Suppressor macrophage treated with lipopolysaccharide for 4 hours (primary cell): ENCODE data around the gene RAD51AP1.

Experiments
- DNase-seq: peaks from one replicate; pipeline ENCODE4 v3.0.0-alpha.2; 2020

Gene RAD51AP1

DNA sequence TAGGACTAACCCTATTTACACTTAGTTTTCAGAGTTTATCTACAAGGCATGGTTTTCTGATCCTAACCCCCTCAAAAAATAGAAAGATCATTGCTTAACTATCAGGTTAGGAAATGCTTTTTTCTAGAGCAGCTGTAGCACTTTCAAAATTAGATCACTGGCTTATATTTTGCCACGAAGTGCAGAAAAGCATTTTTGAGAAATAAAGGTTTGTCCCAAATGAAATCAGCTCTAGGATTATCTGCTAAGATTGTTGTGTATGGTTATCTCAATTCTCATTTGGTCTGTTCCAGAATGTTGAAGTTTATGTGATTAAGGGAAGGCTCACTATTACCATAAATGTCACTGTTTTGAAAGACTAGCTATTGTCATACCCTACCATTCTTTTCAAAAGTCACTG, 13.5 kb downstream of the RAD51AP1 start:
- peak; percentile 42 for DNase-seq

DNA sequence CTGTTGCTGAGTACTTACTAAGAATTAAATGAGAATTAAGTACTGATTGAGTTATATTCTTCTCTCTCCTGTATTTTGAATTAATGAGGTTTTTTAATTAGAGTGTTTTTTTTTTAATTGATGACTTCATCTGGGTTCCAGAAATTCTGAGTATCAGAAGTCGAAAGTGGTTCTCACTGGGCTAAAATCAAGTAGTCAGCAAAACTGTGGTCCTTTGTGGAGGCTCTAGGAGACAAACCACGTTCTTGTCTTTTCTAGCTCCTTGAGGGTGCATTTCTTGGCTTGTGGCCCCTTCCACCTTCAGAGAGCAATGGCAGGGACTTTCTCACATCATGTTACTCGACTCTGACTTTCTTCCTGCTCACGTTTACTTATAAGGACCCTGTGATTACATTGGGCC, 15.3 kb downstream of the RAD51AP1 start:
- DNase-seq, result no peak

DNA sequence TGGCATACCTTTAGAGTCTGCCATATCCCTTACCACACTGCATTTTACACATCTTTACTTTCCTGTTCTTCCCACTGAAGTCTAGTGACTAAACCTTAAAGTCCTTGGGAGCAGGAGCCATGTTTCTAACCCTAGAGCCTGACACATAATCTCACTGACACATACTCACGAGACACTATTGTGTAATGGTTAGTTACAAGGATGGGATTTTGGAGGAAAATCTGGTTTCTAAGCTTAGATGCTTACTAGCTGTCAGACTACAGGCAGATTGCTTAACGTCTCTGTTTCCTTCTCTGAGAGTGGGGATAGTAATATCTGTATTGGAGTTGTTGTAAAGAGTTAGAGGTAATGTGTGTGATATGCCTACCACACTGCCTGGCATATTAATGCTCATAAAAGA, 17.1 kb downstream of the RAD51AP1 start:
- peak; percentile 95 for DNase-seq

DNA sequence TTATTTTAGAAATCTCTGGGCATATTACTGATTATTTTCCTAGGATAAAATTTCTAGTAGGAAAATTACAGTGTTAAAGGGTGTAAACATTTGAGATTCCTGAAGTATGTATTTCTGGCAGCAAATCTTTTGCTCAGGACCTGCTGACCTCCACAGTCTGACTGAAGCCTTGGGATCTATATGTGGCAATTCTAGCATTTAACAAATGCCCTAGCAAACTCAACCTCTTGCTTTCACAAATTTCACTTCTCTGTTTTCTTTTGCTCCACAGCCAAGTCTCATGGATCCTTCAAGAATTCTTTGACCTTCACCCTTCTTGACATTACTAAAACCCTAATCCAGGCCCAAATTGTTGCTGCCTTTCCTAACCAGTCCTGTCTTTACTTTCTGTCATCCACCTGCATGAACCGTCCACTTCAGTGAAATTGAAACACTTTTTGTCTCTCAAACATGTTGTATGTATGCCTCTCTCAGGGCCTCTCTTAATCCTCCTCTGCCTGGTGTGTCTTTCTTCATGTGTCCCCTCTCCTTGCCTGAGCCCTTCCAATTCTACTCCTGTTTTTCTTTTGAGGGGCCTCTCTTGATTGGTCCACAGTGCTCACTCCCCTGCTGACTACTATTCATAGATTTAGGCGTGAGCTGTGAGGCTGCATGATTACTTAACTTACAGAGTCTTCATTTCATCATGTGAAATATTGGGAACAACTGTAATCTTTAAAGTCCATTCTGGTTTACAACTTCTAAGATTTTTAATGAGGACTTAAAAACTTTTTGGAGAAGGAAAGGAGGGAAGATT, 18.2 kb downstream of the RAD51AP1 start:
- peak; percentile 85 for DNase-seq

DNA sequence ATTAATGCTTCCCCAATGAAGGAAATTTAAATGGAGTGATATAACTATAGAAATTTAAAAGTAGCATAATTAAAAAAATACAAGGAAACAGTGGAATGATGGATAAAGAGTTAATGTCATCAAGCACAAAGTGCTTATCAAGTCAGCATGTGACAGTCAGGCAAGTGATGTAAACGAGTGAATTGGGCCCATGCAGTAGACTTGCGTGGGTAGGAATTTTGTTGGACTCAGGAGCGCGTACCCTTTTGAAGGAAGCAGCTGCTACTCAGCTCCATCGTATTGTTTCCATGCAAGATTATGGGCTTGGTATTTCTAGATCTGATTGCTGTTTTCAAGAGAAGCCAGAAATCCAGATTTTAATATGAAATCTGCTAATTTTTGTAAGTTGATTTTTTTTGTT, 18.9 kb downstream of the RAD51AP1 start:
- peak; percentile 39 for DNase-seq

DNA sequence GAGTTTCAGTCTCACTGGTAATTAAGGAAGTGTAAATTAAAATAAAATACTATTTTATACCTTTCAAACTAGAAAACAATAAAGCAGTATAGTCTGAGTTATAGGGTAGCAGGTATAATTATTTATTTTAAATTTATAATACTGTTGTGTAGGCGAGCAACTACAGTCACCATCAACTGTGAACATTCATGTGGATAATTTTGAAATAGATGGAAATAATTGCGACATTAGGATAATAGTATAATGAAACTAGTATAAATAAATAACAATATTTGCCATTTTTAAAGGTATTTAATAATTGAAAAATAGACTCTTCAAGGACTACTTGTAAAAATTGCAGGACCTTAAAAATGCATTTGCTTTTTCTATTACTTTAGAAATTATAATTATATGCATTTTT, 19.5 kb downstream of the RAD51AP1 start:
- DNase-seq, result peak; percentile 35

DNA sequence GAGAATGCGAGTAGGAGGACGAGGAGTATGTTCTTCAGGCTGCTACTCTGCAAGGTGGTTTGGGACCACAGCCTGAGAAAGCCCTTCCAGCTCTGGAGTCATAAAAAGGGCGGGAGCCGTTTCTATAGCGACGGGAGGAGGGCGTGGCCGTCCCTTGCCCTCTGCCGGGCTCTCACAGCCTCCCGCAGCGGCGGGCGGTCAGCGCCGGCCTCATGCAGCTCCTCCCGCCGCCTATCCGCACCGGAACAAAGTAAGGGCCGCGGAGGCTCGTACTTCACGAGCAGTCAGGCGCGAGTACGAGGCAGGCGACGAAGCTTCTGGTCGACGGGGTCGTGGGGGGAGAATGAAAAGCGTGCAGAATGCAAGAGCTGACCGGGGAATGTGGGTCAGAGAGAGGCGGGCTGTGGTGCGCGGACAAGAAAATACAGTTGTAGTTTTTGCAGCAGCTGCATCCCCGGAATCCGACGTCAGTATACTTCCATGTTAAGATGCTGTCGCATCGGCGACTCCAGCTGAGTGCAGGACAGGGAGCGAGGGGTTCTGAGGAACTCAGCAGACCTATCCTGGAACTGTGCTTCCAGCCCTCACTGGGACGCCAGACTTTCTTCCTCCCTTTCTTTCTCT, 23.5 kb downstream of the RAD51AP1 start, which contains the start of gene DYRK4:
TSS of gene DYRK4 (plus strand) at position 175 of the 624 bp plus-strand sequence. CDS start at position 213, 38 bp downstream.
- DNase-seq, result peak; percentile 82

DNA sequence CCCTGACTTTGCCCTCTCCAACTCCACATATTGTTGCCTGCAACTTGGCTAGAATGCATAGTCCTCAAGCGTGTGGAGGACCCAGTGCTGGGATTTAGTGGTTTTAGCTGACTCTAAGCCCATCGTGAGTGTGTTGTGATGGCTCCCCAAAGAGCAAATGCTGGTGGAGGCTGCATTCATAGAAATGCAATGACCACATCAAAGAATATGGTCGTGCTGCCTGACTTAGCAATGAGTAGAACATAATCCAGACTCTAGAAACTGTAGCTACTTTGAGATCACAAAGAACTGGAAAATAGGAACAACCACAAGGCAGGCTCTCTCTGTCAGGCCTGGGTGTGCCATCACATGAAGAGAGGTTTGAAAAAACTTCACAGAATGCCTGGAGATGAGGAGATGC, 24.6 kb downstream of the RAD51AP1 start:
- no peak for DNase-seq

DNA sequence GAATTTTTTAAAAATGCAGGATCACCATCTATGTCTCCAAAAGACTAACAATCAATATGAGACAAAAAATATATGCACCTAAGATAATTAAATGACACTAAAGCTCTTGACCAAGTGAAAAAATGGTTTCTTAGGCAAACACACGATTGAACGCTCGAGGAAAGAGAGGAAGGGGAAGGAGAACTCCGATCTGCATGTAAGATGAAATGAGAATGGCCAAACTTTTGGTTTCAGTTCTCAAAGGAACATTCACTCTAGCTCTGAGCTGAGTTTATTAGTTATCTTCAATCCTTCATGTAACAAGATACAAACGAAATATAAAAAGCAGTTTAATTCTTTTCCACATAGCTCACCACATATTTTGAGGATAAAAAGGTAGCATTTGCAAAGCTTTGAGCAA, 26.1 kb downstream of the RAD51AP1 start:
- DNase-seq, result peak; percentile 74

DNA sequence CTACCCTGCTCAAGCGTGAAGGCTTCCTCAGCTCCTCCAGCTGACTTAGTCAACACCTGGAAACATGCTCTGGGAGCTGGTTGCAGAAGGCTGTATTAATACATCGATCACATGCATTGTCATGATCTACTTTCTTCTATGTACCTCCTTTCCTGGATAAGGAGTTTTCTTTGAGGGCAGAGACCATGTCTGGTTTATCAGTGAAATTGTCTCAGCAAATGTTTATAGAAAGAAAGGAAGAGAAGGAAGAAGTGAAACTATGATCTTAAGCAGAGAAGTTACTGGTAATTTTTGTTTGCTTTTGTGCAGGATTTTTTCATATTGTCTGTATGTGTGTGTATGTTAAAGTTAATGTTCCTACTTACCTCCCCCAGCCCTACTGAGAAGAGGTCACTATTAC, 27.8 kb downstream of the RAD51AP1 start:
- no peak for DNase-seq

DNA sequence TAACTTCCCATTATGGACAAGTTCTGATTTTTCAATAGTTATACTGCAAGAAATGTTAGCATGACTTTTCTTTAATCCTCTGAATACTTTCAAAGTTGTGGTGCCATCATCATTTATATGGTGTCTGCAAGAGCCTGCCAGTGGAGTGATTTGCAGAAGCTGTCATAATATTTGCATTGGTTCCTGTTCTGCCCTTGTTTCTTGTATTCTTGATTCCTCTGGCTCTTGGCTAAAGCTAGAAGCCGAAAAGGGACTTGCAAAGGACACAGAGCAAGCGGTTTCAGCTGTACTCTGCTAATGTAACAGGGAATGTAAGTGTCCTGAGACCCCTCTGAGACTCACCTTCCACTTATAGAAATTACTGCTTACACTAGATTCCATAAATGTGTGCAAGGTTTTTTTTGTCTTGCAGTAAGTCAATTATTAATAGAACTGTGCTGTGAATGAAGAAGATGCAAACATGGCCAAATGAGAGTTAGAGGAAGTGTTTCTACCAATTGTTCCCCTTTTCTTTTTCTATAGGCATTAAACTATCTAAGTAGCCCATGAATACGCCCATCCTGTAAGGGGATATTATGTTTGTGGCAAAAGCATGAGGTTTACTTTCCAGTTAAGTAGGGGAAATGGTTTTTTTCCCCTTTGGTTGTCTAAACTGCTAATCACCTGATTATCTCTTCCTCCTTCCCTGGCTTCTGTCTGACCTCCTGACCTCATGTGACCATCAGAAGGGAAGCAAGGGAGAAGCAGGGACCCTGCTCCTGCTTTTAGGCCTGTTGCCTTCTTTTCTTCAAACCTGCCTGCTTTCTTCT, 28.6 kb downstream of the RAD51AP1 start:
- peak; percentile 83 for DNase-seq

DNA sequence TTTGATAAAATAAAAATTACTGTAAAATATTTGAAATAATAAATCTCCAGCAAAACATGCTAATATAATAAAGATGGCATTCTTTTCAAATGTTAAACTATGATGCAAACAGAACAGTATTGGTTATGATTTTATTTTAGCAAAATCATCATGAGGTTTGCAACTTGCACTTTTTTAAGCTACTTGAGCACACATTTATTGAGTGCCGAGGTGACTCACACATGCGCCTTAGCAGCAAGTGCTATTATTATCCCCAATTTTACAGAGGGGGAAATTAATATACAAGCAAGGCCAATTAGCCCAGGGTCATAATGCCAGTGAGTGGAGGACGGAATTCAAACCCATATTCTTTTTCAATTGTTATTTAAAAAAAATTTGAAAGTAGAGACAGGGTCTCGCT, 30.6 kb downstream of the RAD51AP1 start:
- no peak for DNase-seq

DNA sequence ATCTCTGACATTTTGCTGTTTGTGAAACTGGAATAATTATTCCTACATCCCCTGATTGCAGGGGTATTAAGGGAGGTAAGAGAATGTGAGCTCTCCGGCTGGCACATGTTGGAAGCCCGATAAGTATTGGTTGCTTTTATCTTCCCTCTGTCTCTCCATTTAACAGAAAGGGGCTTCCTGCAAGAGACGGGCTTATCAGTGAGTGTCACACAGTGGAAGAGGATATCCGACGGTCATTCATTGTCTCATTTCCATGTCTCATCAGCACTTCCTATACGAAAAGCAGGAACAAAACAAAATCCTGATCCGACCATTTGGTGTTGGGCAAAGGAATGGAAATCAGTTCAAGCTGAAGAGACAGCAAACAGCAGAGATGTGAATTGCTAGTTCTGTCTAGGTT, 34.0 kb downstream of the RAD51AP1 start:
- no peak for DNase-seq

DNA sequence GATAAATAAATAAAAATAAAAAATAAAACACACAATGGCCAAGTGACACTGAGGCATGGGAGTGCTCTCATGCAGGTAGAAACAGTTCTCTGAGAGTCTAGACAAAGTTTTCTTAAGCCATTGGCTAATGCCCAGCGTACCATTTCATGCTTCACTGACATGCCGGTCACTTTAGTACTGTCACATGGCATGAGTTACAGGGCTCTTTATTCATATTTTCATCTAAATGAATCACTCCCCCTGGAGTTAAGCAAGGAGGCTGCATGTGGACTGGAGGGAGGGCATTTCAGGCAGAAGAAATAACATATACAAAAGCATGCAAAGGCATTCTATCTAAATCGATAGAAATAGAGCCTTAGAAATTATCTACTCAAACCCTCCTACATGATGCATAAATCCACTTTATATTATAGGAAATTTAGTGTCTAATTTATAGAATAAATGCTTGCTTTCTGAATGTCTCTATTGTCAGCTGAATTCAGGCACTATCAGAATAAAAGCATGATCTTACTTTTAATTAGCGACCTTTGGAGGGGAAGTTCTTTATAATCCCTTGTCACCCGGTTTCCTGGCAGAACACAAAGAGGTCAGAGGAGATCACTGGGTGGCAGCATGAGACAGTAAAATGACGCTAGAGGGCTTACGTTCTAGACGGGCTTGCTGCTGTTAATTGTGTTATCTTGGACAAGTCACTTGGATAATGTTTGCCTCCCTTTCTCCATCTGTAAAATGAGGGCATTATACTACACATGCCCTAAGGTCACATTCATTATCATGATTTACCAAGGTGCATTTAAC, 40.8 kb downstream of the RAD51AP1 start:
- peak; percentile 77 for DNase-seq

DNA sequence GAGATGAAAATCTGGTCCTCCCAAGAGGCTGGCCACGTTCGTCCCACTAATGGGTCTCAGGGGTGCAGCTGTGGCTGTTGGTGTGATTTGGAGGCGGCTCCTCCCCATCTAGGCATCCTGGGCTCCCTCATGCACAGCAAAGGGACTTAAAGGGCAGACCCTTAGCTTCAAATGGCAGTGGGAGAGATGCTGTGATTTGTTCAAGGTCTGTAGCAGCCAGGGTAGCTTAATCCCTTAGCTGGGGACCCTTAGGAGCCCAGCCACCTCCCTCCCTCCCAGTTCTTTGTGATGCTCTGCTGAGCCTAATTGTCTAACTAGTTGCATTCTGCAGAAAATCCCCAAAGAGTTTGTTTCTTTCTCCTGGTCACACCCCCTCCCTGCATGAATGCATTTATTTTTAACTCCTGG, 41.6 kb downstream of the RAD51AP1 start:
- DNase-seq, result no peak

DNA sequence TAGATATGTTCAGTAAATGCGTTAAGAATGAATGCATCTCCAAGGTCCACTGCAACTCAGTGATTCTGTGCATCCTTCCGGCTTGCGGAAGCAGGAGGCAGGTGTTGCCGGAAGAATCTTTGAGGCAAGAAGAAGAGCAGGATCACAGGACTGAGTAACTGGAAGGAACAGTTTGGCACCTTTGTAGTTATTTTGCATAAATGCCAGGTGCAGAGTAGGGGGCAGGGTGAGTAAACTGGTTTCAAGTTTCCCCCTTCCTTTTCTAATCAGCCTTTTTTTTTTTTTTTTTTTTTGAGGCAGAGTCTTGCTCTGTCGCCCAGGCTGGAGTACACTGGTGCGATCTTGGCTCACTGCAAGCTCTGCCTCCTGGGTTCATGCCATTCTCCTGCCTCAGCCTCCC, 45.6 kb downstream of the RAD51AP1 start:
- DNase-seq, result no peak

DNA sequence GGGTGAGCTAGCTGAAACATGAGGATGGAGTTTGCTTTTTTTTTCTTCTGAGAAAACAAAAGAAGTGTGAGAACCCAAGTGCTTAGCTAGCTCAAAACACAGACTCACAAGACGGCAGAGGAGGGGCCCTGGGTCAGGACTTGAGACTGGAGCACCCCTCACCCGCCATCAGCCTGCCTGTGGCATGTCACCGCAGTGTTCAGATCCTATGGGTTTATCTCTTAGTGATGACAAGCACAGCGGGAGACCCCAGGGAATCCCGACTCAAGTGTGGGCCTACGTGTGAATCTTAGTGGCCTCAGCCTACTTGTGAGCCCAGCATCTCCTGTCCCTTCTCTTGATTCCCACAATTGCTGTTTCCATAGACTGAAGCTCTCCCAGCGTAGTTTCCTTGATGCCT, 46.2 kb downstream of the RAD51AP1 start:
- DNase-seq, result no peak

DNA sequence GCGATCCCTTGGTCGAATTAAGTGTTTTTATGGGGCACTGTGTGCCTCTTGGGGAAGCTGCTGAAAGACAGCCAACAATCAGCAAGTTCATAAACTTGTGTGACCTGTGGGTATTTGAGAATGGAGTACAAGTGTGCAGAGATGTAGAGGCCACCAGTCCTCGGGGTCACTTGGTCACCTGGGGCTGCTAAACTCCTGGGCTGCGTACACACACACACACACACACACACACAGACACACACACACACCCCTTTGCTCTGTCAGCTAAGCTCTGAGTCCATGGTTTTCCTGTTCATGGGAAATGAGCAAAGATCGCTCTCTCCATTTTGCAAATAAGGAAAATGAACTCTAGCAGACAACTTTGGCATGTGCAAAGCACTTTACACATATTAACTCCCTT, 47.8 kb downstream of the RAD51AP1 start:
- no peak for DNase-seq

DNA sequence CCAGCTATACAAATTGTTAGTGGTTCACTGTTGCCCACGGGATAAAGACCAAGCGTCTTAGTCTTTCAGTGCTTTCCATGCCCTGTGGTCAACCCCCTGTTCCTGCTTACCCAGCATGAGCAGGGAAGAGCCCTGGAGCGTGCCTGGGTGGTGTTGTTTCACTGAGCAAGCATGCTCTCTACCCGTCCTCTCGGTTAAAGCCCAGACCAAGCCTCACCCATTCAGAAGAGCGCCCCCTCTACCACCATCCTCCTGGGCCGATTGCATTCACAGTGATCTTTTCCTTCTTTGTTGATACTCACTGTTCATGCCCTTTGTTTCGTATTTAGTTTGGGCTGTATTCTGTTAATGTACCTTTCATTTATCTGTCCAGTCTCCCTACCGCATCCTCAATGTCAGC, 48.4 kb downstream of the RAD51AP1 start:
- no peak for DNase-seq

DNA sequence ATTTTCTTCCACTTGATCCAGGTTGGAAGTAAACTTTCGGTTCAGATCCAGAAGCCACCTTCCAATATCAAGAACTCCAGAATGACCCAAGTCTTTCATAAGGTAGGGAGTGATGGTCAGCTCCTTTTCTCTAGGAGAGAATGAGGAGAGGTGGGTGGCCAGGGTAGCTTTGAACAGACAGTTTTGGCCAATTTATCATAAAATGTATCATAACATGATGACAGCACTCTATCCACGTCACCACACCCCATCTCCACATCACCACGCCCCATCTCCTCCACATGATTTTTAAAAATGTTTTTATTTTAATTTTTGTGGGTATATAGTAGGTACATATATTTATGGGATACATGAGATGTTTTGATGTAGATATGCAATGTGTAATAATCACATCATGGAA, 50.2 kb downstream of the RAD51AP1 start:
- DNase-seq, result no peak

DNA sequence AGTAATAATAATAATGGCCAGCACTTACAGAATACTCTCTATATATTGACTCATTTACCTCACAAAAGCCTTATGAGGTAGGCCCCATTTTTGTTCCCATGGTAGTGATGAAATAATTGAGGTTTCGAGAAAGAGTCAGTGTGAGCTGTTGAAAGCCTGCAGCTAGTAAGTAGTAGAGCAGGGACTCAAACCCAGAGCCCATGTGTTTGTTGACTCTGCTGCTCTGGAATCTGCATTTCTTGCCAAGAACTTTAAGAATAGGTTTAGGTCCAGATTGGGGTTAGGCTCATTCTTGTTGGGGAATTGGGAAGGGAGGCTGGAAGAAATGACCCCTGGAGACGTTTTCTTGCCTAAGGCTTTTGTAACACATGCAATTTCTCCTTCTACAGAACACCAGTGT, 51.3 kb downstream of the RAD51AP1 start:
- DNase-seq, result no peak

DNA sequence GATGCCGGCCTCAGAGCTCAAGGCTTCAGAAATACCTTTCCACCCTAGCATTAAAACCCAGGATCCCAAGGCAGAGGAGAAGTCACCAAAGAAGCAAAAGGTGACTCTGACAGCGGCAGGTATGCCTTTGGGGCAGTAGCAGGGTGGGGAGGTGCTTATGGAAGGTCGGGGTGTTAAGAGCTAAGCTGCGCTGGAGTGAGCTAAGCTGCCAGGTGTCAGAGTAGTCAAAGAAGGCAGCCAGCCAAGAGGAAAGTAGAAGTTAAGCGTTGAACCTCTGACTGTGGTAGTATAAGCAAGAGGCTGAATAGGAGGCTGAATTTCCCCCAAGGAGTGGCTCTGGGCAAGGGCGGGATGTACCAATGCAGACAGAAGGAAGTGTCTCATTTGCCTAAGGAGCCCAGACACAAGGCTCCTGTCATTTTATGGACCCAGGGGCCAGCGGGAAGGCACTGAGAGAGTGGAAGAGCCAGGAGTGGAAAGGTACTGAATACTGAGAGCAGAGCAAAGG, 52.5 kb downstream of the RAD51AP1 start:
- DNase-seq, result no peak

DNA sequence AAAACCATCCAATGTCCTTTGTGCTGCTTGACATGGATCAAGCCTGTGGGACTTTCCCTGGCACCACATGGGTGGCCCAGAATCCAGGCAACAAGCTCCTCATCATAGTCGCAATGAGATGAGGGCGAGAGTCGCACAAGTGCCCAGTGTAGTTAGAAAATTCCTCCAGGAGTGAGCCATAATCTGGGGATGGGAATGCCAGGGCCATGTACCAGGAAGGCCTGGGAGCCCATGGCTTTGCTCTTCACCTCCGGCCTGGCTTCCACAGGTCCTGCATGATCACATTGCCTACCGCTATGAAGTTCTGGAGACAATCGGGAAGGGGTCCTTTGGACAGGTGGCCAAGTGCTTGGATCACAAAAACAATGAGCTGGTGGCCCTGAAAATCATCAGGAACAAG, 57.2 kb downstream of the RAD51AP1 start:
- DNase-seq, result no peak
